ENCODE measurements around the gene SHQ1.

- TF ChIP-seq RBM15 (IDR thresholded peaks at IDR 0.05; ENCODE audit: insufficient read depth, low read length) (no peak), CTCF (IDR thresholded peaks at IDR 0.05 in 2 of 3, conservative IDR thresholded peaks at IDR 0.05 in 1 of 3; ENCODE audit: insufficient read depth in 2 of 3, low read depth in 1 of 3, low read length in 3 of 3) (no peak), EZH2 (IDR thresholded peaks at IDR 0.05; ENCODE audit: borderline replicate concordance, low read depth, low read length) (no peak), TAF1 (IDR thresholded peaks at IDR 0.05; ENCODE audit: control insufficient read depth, extremely low read depth, insufficient read depth, low read length, severe bottlenecking) (no peak), ZNF274 (IDR thresholded peaks at IDR 0.05; ENCODE audit: borderline replicate concordance, low read depth, low read length) (no peak), ZNF589 (CRISPR knock-in tag; IDR thresholded peaks at IDR 0.05; ENCODE audit: low read depth) (no peak), ZBTB34 (CRISPR knock-in tag; IDR thresholded peaks at IDR 0.05) (no peak), CBX5 (IDR thresholded peaks at IDR 0.05; ENCODE audit: borderline replicate concordance, low read depth) (no peak), MAX (CRISPR knock-in tag; IDR thresholded peaks at IDR 0.05) (no peak), RBM22 (IDR thresholded peaks at IDR 0.05; ENCODE audit: low read depth, low read length, poor library complexity, severe bottlenecking) (no peak), GABPA (tag; conservative IDR thresholded peaks at IDR 0.05; ENCODE audit: low read depth) (no peak), KLF16 (IDR thresholded peaks at IDR 0.05) (no peak)
- TF ChIP-seq, protein P1, sequence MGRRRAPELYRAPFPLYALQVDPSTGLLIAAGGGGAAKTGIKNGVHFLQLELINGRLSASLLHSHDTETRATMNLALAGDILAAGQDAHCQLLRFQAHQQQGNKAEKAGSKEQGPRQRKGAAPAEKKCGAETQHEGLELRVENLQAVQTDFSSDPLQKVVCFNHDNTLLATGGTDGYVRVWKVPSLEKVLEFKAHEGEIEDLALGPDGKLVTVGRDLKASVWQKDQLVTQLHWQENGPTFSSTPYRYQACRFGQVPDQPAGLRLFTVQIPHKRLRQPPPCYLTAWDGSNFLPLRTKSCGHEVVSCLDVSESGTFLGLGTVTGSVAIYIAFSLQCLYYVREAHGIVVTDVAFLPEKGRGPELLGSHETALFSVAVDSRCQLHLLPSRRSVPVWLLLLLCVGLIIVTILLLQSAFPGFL (CRISPR knock-in tag; IDR thresholded peaks at IDR 0.05) = no peak
- TF ChIP-seq, protein P2, sequence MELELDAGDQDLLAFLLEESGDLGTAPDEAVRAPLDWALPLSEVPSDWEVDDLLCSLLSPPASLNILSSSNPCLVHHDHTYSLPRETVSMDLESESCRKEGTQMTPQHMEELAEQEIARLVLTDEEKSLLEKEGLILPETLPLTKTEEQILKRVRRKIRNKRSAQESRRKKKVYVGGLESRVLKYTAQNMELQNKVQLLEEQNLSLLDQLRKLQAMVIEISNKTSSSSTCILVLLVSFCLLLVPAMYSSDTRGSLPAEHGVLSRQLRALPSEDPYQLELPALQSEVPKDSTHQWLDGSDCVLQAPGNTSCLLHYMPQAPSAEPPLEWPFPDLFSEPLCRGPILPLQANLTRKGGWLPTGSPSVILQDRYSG (tag; conservative IDR thresholded peaks at IDR 0.05; ENCODE audit: low read depth) = no peak
Measured at GRCh38 chr3:72722930-72723726, 125.1 kb downstream of the SHQ1 start.
